HG03039 (cell line): ENCODE results near the gene PATJ.
"Not testable (repeated sequence)": the region's sequence is repeated elsewhere in the genome, so short reads cannot be mapped to it uniquely, and the experiment has no call there.

ENCODE experiments used
- ATAC-seq: cut with Tn5 transposase; IDR thresholded peaks from one replicate; pipeline ENCODE4 v1.9.1; 2021; ENCODE audit warnings: mild to moderate bottlenecking, moderate library complexity; ENCODE audit not compliant: unreplicated experiment

Gene PATJ, protein sequence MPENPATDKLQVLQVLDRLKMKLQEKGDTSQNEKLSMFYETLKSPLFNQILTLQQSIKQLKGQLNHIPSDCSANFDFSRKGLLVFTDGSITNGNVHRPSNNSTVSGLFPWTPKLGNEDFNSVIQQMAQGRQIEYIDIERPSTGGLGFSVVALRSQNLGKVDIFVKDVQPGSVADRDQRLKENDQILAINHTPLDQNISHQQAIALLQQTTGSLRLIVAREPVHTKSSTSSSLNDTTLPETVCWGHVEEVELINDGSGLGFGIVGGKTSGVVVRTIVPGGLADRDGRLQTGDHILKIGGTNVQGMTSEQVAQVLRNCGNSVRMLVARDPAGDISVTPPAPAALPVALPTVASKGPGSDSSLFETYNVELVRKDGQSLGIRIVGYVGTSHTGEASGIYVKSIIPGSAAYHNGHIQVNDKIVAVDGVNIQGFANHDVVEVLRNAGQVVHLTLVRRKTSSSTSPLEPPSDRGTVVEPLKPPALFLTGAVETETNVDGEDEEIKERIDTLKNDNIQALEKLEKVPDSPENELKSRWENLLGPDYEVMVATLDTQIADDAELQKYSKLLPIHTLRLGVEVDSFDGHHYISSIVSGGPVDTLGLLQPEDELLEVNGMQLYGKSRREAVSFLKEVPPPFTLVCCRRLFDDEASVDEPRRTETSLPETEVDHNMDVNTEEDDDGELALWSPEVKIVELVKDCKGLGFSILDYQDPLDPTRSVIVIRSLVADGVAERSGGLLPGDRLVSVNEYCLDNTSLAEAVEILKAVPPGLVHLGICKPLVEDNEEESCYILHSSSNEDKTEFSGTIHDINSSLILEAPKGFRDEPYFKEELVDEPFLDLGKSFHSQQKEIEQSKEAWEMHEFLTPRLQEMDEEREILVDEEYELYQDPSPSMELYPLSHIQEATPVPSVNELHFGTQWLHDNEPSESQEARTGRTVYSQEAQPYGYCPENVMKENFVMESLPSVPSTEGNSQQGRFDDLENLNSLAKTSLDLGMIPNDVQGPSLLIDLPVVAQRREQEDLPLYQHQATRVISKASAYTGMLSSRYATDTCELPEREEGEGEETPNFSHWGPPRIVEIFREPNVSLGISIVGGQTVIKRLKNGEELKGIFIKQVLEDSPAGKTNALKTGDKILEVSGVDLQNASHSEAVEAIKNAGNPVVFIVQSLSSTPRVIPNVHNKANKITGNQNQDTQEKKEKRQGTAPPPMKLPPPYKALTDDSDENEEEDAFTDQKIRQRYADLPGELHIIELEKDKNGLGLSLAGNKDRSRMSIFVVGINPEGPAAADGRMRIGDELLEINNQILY (N-terminal part only)

GRCh38 chr1:61741711-61742619, at the start of gene PATJ:
Gene PATJ (plus strand): TSS chr1:61742480. CDS start chr1:61762893, 20,413 bp downstream.
- peak; percentile 78 for ATAC-seq

DNA sequence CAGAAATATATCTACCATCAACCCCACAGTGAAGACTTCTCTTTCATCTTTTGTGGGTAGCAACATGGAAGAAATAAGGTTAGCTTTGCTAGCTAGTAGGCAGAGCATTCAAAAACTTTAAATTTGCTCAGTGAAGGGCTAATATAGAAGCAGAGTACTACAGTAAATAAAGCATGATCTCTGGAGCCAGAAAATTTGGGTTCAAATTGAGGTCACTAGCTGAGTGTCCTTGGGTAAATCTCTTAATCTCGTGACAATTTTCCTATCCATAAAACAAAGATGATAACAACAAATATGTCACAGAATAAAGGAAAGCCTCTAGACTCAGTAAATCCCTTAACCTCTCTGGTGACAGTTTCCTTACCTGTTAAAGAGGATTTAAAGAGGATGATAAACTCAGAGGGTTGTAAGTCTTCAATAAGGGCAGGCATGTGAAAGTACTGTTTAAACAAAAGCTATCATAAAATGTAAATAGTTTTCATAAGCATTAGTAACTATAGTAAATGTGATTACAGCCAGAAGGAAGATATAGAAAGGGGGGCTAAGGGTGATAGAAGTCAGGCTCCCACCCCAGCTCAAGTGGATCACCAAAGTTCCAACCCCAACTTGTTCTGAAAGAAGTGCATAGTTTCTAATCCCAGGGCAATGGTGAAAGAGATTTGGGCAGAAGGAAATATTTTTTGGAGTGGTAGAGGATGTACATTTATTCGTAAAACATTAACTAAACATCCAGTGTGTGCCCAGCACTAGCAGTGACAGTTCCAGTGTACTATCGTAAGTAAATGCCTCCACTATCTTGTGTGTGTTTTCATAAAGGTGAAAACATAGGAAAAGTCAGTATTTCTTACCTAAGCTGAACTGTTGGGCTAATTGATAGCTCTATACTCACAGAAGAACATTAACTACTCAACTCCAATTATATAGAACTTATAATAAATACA, 42.1 kb upstream of the PATJ start:
- no peak for ATAC-seq

DNA sequence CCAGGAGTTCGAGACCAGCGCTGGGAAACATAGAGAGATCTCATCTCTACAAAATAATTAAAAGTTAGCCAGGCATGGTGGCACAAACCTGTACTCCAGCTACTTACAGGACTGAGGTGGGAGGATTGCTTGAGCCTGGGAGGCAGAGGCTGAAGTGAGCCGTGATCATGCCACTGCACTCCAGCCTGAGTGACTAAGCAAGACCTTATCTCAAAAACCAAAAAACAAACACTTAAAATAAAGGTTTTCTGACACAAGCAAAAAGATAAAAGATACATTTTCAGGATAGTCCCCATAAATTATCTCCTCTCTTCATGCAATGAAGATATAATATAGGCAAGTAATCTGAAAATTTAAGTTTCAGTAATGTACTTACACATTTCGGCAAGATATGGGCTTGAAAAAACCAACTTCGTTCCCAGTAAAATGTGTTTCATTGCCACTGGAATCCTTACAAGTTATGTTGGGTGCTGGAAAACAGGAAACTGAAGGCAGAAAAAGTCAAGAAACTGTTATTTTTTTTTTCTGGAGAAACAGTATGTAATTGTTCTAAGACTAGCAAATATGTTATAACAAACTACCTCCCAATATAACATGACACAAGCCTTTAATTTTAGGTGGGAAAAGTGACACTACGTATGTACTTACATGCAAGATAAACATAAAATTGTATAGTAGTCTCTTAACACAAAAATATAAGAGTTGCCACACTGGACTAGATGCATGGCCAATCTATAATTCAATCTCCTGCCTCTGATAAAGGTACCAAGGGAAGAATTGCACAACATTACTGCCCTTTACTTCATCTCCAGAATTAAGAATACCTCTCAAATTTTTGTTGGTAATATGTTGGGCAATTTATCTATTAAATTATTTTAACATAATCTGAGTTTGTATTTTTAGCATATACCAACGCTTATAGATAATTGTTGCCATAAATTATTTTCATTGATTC, 33.0 kb upstream of the PATJ start:
- no peak for ATAC-seq

DNA sequence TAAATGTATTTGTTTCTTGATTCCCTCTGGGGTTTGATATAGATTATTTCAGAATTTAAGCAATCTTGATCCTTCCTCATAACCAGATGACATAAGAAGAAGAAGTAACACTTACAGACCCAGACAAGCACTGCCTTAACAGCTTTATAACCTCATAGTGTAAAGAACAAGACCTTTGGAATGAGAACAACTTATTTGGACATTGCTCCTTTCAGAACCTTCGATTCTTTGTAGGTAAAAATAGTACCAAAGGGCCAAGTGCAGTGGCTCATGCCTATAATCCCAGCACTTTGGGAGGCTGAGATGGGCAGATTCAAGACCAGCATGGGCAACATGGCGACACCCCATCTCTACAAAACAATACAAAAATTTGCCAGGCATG, 32.4 kb upstream of the PATJ start:
- ATAC-seq, result no peak

DNA sequence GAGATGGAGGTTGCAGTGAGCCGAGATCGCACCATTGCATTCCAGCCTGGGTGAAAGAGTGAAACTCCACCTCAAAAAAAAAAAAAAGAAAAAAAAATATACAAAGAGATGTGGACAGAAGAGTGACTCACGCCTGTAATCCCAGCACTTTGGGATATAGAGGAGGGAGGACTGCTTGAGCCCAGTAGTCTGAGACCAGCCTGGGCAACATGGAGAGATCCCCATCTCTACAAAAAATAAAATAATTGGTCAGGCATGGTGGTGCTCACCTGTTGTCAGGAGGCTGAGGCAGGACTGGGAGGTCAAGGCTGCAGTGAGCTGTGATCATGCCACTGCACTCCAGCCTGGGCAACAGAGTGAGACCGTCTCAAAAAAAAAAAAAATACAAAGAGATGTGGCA, 31.0 kb upstream of the PATJ start:
- not testable (repeated sequence) for ATAC-seq

DNA sequence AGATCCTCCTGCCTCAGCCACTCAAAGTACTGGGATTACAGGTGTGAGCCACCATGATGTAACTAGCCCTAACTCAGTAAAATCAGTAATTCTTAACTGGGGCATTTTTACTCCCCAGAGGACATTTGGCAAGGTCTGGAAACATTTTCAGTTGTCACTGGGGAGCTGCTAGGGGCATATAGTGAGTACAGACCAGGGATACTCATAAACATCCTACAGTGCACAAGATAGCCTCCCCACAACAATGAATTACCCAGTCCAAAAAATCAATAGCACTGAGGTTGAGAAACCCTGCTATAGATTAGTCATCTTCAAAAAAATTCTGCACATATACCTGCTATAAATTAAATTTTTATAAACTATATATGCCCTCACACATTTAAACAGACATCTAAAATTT, 30.3 kb upstream of the PATJ start:
- ATAC-seq, result no peak

DNA sequence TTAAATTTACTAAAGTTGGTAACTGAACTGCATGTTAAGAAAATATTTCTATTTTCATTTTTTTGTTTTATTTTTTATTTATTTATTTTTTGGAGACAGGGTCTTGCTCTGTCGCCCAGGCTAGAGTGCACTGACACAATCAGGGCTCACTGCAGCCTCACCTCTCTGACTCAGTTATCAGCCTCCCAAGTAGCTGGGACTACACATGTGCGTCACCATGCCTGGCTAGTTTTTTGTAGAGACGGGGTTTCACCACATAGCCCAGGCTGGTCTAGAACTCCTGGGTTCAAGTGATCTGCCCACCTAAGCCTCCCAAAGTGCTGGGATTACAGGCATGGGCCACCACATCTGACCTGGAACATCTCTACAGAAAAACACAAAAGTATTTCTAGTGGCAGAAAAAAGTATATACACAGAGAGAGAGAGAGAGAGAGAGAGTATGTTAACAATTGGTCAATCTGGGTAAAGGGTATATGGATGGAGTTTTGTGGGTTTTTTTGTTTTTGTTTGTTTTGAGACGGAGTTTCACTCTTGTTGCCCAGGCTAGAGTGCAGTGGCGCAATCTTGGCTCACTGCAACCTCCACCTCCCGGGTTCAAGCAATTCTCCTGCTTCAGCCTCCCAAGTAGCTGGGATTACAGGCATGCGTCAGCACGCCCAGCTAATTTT, 23.1 kb upstream of the PATJ start:
- not testable (repeated sequence) for ATAC-seq

DNA sequence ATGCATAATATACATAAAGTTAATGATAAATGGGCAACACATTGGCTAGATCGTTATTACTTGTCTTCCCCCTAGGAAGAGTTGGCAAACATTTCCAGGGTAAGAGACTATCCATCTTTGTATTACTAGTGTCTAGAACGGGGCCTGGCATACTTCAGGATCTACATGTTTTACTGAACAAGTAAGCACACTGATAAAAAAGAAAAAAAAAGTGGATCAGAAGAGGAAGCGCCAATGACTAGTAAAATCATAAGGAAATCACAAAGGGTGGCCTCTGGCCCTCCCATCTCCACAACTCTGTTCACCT, 17.8 kb upstream of the PATJ start:
- ATAC-seq, result no peak

DNA sequence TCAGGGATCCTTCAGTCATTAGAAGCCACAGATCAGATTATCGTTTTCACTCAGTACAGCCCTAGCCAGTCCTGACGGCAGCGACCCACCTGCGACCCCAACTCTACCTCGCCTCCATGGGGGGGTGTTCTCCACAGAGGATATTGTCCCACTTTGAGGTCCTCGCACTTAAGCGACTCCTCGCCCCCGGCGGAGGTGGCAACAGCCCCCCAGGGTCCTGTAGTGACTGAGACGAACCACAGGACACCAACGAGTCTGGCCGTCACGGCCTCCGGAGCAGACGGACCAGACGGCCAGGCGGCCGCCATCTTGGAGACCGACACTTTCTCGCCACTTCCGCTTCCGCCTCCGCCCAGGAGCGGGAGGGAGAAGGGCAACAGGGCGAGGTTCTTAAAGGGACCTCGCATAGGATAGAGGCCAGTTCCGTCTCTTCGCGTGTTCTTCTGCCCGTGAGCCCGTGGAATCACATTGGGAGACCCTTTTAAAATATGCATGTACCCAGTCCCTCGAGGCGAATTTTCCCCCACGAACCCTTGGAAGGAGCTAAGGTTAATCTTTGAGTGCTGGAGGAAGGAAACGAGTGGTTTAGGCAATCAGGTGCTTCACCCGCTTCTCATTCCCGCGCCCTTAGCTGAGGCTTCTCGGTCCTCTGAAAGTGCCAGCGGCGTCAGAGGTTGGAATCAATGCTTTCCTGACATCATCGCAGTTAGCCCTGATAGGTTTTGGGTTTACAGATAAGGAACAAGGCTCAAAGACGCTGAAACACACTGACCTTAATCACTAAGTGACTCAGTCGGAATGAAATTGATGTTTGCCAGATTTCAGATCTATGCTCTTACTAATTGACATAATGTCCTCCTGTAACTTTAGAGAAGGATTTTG, 17.2 kb upstream of the PATJ start, which contains the start of gene TM2D1:
TSS of gene TM2D1 (minus strand) at position 329 of the 882 bp plus-strand sequence. CDS start at position 308, 21 bp downstream.
- ATAC-seq, result peak; percentile 100

- no peak for ATAC-seq
Observed at GRCh38 chr1:61727544-61727943, 14.7 kb upstream of the PATJ start.

GRCh38 chr1:61730679-61731078, 11.6 kb upstream of the PATJ start:
- ATAC-seq, result not testable (repeated sequence)

- ATAC-seq, result no peak
Observed at GRCh38 chr1:61732726-61733125, 9.6 kb upstream of the PATJ start.

DNA sequence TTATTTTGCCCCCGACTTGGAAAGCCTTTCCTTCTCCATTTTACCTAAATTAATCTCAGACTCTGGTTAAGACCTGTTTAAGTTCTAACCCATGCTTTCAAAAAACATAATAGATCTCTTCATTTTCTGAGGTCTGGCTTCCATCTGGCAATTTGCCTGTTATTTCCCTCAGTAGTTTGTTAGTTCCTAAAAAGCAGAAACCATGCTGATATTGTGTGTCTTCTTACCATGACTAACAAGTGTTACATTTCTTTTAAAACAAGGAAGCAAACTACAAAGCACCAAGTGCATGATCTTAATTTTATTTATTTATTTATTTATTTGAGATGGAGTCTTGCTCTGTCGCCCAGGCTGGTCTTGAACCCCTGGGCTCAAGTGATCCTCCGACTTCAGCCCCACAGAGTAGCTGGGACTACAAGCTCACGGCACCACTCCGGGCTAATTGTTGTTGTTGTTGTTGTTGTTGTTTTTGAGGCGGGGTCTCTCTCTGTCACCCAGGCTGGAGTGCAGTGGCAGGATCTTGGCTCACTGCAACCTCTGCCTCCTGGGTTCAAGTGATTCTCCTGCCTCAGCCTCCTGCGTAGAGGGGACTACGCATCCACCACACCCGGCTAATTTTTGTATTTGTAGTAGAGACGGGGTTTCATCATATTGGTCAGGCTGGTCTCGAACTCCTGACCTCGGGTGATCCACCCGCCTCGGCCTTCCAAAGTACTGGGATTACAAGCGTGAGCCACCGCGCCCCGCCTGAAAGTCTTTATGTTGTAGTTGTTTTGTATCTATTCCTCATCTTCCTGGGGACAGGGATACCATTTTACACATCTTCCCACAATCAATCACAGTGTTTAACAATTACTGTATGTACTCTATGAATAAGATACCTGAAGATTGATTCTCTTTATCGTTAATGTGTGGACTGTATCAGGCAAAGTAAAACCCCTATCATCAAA, 1.3 kb upstream of the PATJ start:
- no peak for ATAC-seq

DNA sequence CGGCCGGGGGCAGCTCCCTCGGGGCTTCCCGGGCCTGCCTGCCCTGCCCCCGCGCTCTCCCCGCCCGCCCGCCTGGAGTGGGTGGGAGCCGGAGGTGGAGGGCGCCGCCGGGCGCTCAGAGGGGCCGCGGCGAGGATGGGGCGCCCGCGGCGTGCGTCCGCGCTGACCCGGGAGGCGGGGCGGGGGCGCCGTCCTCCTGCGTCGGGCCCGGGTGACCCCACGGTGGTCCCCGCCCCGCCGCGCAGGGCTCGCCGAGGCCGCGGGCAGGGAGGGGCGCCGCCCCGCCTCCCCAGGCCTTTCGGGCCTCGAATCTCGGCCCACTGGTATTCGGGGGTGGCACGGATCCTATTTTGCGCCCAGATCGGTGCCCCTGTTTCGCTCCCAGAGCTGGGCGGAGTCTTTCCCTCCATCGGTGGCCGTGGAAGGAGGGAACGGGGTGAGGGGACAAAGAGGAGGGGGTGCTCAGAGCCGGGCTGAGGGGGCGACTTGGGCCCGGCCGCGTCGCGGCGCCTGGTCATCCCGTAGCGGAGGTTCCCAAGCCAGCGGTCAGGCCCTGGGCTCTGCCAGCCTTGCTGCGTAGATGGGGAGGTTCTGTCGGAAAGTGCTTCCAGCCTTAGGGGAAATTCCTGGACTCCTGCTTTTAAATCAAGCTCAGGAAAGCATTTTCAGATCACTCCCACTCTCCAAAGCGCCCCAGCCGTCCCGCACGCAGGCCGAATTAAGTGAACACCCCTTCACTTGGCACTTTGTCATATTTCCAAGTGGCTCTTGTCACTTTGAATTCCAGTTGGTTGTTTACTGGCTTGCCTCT, 545 bp downstream of the PATJ start:
- peak; percentile 49 for ATAC-seq

DNA sequence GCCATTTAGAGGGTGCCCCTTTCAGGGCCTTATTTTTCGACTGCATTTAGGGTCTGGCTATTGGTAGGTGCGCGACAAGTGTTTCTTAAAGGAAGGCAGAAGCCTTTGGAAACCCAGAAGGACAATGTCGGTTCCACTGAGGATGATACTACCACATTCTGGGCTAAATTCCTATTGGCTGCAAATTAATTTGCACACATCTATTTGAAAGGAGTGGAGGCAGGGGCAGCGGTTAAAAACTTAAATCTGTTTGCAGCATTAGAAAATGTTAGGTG, 1.1 kb downstream of the PATJ start:
- no peak for ATAC-seq
